Stimulated activated naive CD8-positive, alpha-beta T cell treated with anti-CD3 and anti-CD28 coated beads, Interleukin-15, amount 100 ng/mL, for 72 hours (primary cell): Measurements from ENCODE around the gene MZT2A.
"Not testable (repeated sequence)": the region's sequence is repeated elsewhere in the genome, so short reads cannot be mapped to it uniquely, and the experiment has no call there.

ENCODE experiments used
- ATAC-seq: fragments of 150-1000 bp; cut with Tn5 transposase; 2 replicates; pipeline ENCODE4 v1.10.0; 2021; ENCODE audit warnings: mild to moderate bottlenecking, moderate library complexity
- DNase-seq, 2 donors: peaks; one replicate each; pipeline ENCODE4 v3.0.0; 2021 to 2022
- H3K27ac Mint-ChIP-seq, 2 donors: one replicate each; pipeline ENCODE4 v1.8.0; 2022; ENCODE audit warnings: mild to moderate bottlenecking in 2 of 2, mixed read lengths in 2 of 2, moderate library complexity in 2 of 2
- H3K27me3 Mint-ChIP-seq: one replicate; pipeline ENCODE4 v1.8.0; 2022; ENCODE audit warnings: mixed read lengths
- H3K4me1 Mint-ChIP-seq: one replicate; pipeline ENCODE4 v1.8.0; 2022; ENCODE audit warnings: mild to moderate bottlenecking, mixed read lengths
- H3K4me3 Mint-ChIP-seq, 2 donors: one replicate each; pipeline ENCODE4 v1.8.0; 2022; ENCODE audit warnings: mild to moderate bottlenecking in 2 of 2, mixed read lengths in 2 of 2, moderate library complexity in 1 of 2
- H3K9me3 Mint-ChIP-seq, 2 donors: one replicate each; pipeline ENCODE4 v1.8.0; 2022; ENCODE audit warnings: mixed read lengths in 2 of 2

Gene MZT2A

GRCh38 chr2:131511969-131512870, 20.0 kb upstream of the MZT2A start:
- peak overlapping the region; percentile 59 to 80 for H3K27ac Mint-ChIP-seq
- not testable (repeated sequence) for H3K9me3 Mint-ChIP-seq, H3K27me3 Mint-ChIP-seq, H3K4me3 Mint-ChIP-seq, DNase-seq, ATAC-seq
- H3K4me1 Mint-ChIP-seq = peaks cover 23% of the 10 kb centered on the region

GRCh38 chr2:131511291-131511968, 19.2 kb upstream of the MZT2A start:
- H3K27me3 Mint-ChIP-seq, H3K9me3 Mint-ChIP-seq, H3K4me3 Mint-ChIP-seq, DNase-seq, ATAC-seq: not testable (repeated sequence)
- H3K4me1 Mint-ChIP-seq = peaks cover 23% of the 10 kb centered on the region
- H3K27ac Mint-ChIP-seq = peak overlapping the region; percentile 76 to 85

- H3K27ac Mint-ChIP-seq = no peak overlapping the region
- ATAC-seq = no peak
- peaks cover 18% of the 10 kb centered on the region for H3K4me1 Mint-ChIP-seq
- no peak for DNase-seq
- H3K4me3 Mint-ChIP-seq = no peak overlapping the region
- H3K27me3 Mint-ChIP-seq = no peaks in the 10 kb centered on the region
- no peaks in the 10 kb centered on the region for H3K9me3 Mint-ChIP-seq
These were observed 17.4 kb upstream of the MZT2A start for GRCh38 chr2:131509615-131510014.

GRCh38 chr2:131504082-131504750, 12.0 kb upstream of the MZT2A start:
- ATAC-seq = peak; percentile 97
- H3K27me3 Mint-ChIP-seq, H3K9me3 Mint-ChIP-seq, H3K4me1 Mint-ChIP-seq, DNase-seq: not testable (repeated sequence)
- H3K4me3 Mint-ChIP-seq = peak overlapping the region in 1 of 2 donors; percentile 15
- H3K27ac Mint-ChIP-seq = peak overlapping the region; percentile 6 to 84

- not testable (repeated sequence) for H3K27ac Mint-ChIP-seq, DNase-seq, H3K4me1 Mint-ChIP-seq, H3K27me3 Mint-ChIP-seq, H3K9me3 Mint-ChIP-seq, H3K4me3 Mint-ChIP-seq
- ATAC-seq = peak; percentile 22
These were observed 11.4 kb upstream of the MZT2A start for GRCh38 chr2:131503587-131503986.

GRCh38 chr2:131498321-131498973, 6.2 kb upstream of the MZT2A start:
- DNase-seq (peak in 1 of 2 donors; percentile 47), ATAC-seq (peak; percentile 95)
- Mint-ChIP-seq H3K4me1 (peaks cover 32% of the 10 kb centered on the region), H3K27ac (peak overlapping the region; percentile 86 to 90), H3K4me3 (peak overlapping the region in 1 of 2 donors; percentile 46)
- not testable (repeated sequence) for H3K27me3 Mint-ChIP-seq, H3K9me3 Mint-ChIP-seq

- not testable (repeated sequence) for H3K9me3 Mint-ChIP-seq, H3K27me3 Mint-ChIP-seq, DNase-seq, ATAC-seq
- peaks cover 46% of the 10 kb centered on the region for H3K4me1 Mint-ChIP-seq
- H3K27ac Mint-ChIP-seq = peak overlapping the region; percentile 25 to 54
- H3K4me3 Mint-ChIP-seq = peak overlapping the region; percentile 29 to 98
These were observed 3.3 kb upstream of the MZT2A start for GRCh38 chr2:131495506-131495905.

GRCh38 chr2:131493199-131493968, 1.2 kb upstream of the MZT2A start:
- Mint-ChIP-seq H3K4me1 (peaks cover 60% of the 10 kb centered on the region), H3K9me3 (no peaks in the 10 kb centered on the region), H3K27ac (peak overlapping the region; percentile 97 to 99), H3K4me3 (peak overlapping the region; percentile 97 to 98), H3K27me3 (no peaks in the 10 kb centered on the region)
- DNase-seq = no peak
- ATAC-seq = peak; percentile 32

GRCh38 chr2:131492418-131493198, 411 bp upstream of the MZT2A start:
- peaks cover 60% of the 10 kb centered on the region for H3K4me1 Mint-ChIP-seq
- peak overlapping the region; percentile 97 to 99 for H3K27ac Mint-ChIP-seq

GRCh38 chr2:131491469-131491836, 744 bp downstream of the MZT2A start:
- DNase-seq (peak in 1 of 2 donors; percentile 9), ATAC-seq (peak; percentile 4)
- H3K27me3 Mint-ChIP-seq, H3K9me3 Mint-ChIP-seq: not testable (repeated sequence)
- H3K27ac Mint-ChIP-seq = peak overlapping the region; percentile 90 to 98
- H3K4me1 Mint-ChIP-seq = peaks cover 61% of the 10 kb centered on the region
- H3K4me3 Mint-ChIP-seq = peak overlapping the region; percentile 86 to 91

More at GRCh38 chr2:131492418-131493198, 411 bp upstream of the MZT2A start:
- Mint-ChIP-seq H3K4me3 (peak overlapping the region; percentile 97 to 98), H3K27me3 (no peaks in the 10 kb centered on the region), H3K9me3 (no peaks in the 10 kb centered on the region)
- ATAC-seq (peak; percentile 81), DNase-seq (peak; percentile 95 to 96)

- not testable (repeated sequence) for H3K9me3 Mint-ChIP-seq, ATAC-seq, H3K27me3 Mint-ChIP-seq
- Mint-ChIP-seq H3K27ac (peak overlapping the region; percentile 90 to 98), H3K4me1 (peaks cover 64% of the 10 kb centered on the region), H3K4me3 (peak overlapping the region; percentile 86 to 91)
- peak; percentile 13 to 31 for DNase-seq
These were observed 1.4 kb downstream of the MZT2A start for GRCh38 chr2:131490616-131491468.

GRCh38 chr2:131488306-131489205, 3.6 kb downstream of the MZT2A start:
- H3K4me1 Mint-ChIP-seq = peaks cover 46% of the 10 kb centered on the region
- no peaks in the 10 kb centered on the region for H3K27me3 Mint-ChIP-seq
- H3K27ac Mint-ChIP-seq = peak overlapping the region; percentile 45 to 72
- H3K9me3 Mint-ChIP-seq = no peaks in the 10 kb centered on the region
- no peak for ATAC-seq
- H3K4me3 Mint-ChIP-seq = peak overlapping the region in 1 of 2 donors; percentile 2
- no peak for DNase-seq
